Hematopoietic multipotent progenitor cell treated with erythropoietin and hydrocortisone succinate and interleukin-3 and kit ligand, for 17 days (in vitro differentiated cells): ENCODE data around the gene SELENOM.
"Not testable (repeated sequence)": the region's sequence is repeated elsewhere in the genome, so short reads cannot be mapped to it uniquely, and the experiment has no call there.

Experiments
- DNase-seq: peaks from one replicate; pipeline ENCODE4 v3.0.0-alpha.2; 2015; ENCODE audit warnings: low spot score

SELENOM gene

DNA sequence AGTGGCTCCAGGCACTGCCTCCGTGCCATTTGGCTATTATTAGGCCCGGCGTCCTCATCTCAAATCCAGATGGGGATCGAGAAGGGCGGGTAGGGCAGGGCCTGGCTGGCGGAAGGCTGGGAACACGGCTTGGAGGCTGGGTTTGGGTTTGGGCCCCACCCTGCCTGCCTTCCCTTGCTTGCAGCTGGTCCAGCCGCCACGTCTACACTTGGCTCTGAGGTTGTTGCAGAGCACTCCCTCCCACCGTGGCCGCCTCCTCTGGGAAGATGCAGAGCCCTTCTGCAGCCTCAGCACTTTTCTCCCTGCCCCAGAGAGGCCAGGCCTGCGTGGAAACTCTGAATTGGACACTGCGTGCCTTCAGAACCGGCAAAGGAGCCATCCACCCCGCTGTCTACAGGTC is 31.4 kb downstream of the SELENOM start:
- DNase-seq = no peak

DNA sequence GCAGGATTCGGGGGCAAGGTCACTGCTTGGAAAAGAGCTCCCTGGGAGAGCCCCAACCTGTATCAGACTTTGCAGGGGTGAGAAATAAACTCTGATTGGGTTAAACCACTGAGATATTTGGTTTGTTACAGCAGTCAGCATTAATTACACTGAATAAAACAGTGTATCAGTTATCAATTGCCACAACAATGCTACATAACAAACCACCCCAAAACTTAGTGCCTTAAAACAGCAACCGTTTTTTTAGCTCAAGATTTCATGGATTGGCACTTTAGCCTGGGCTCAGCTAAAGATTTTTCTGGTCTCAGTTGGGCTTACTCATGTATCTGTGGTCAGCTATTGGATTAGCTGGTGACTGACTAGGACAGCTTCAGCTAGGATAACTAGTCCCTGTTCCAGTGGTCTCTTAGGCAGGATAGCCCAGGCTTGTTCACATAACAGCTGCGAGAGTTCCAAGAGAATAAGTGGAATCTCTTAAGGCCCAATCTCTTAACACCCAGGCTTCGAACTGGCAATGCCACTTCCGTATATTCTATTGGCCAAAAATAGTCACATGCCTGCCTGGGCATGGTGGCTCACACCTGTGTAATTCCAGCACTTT is 33.7 kb downstream of the SELENOM start:
- not testable (repeated sequence) for DNase-seq

DNA sequence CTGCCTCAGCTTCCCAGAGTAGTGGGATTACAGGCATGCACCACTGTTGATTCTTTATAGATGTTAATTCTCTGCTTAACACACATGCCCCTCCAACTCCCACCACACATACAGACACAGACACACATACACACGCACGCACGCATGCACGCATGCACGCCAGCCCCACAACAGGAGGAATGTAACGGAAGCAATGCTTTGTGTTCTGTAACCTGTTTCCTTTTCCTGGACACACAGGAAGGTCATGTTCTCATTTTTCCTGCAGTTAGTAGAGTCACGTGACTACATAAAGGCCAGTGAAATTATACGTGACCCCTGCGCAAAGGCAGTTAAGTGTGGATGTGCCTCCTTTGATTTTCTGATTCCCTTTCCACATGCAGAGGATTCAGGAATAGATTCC is 34.2 kb downstream of the SELENOM start:
- not testable (repeated sequence) for DNase-seq

DNA sequence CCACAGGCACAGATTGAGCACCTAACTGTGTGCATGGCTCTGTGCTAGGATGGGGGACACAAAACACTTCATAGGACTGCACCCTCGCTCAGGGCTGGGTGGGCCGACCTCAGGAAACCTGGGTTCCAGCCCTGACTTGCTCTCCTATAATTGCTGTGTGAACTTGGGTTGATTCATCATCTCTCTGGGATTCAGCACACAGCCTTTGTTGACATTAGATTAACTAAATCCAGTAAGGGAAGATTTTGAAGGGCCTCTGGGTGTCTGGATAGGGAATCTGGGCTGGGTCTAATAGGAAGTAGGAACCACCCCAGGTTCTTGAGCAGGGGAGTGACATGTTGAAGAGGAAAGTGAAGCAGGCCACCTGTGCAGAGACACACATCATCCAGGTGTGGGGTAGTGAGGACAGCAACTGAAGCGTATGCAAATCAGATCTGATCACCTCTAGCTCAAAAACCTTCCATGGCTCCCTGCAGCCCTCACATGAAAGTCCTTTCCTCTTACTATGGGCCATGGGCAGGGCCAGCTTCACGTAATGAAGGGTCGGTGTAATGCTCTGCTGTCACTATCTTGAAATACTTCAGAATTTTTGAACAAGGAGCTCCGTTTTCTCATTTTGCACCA is 37.6 kb downstream of the SELENOM start:
- DNase-seq = not testable (repeated sequence)

DNA sequence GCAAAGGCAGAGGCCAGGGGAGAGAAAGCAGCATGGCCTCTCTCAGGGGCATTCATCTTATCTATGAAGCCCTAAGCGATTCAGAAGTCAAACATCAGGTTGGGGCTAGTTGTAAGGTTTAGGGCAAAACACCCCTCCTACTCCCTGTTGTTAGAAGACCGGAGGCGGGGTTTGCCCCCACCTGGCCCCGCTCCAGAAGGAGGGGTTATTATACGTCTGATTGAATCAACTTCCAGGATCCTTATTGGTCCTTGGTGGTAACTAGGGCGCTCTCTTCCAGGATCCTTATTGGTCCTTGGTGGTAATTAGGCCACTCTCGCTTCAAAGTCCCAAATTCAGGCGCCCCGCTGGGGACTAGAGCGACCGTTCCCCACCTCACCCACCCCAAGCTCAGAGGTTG is 38.4 kb downstream of the SELENOM start:
- no peak for DNase-seq

DNA sequence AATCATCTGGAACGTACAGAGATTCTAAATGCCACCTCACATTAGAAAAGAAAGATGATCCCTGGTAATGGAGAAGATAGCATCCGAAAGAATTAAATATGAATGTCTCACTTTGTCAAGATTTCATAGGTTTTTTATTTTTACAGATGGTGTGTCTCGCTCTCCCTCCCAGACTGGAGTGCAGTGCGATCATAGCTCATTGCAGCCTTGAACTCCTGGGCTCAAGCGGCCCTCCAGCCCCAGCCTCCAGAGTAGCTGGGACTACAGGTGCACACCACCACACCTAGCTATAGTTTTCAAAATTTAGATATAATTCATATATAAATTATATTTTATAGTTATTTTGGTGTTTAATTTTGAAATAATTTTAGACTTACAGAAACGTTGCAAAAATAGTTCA is 43.0 kb downstream of the SELENOM start:
- DNase-seq = no peak

DNA sequence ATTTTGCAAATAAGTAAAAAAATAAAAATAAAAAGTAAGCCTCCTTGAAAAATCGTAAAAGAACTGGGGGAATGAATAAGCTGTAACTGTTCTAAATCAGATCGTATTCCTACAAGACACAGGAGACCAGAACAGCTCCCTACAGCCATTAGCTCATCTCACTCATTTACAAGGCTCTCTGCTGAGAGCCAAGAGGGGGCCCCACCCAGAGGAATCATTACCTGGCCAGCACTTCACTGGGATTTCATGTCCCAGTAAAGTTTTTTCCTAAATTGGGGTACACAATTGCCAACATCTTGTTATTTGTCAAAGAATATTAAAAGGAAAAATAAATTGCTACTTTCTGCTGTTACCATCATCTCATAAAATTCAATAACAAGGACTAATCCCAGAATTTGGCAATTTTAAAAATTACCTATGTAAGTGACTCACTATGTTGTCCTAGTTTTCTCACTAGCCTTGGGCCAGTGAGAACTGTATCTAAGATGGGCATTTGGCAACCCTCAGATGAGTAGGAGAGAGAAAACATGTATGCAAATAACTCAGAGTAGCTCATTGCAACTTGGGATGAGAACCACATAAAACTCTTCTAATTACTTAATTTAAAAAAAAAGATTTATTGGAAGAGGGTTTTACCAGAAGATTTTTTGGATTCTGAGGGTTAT is 44.7 kb downstream of the SELENOM start:
- DNase-seq = no peak

DNA sequence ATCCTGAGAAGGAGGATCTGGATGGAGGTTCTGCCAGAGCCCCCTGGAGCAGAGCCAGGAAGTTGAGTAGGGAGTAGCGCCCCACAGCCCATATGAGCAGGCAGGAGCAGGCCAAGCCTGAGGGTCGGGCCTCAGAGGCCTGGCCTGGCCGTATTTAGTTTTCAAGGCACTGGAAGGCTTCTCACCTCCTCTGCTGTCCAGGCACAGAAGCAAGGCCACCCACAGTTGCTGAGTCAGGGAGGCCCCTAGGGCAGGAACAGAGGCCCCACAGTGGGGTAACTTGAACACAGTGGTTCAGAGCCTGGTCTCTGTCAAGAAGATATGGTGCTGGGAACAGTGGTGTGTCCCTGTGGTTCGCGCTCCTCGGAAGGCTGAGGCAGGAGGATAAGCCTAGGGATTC is 47.7 kb downstream of the SELENOM start:
- DNase-seq = not testable (repeated sequence)

DNA sequence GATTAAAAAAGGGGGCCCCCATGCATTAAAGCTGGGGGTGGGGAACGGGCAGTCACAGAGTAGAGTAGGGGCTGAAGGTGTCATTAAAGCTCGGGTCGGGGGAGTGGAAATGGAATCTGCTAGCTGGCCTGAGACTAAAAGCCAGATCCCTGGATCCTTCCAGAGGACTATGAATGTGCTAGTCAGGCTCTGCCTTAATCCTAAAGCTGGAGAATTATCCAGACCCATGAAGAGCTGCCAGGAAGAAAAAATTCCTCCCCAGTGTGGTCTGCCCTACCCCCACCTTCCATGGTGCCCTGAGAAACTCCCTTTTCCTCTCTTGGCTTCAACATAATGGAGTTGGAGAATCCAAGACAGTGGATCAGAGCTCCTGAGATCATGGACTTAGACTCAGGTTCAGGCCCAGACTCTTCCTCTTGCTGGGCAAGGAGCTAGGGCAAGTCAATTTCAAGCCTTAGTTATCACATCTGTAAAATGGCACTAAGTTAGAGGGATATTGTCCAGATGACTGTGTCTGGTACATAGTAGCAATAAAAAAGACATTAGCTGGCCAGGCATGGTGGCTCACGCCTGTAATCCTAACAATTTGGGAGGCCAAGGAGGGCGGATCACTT is 50.3 kb downstream of the SELENOM start:
- DNase-seq = no peak

DNA sequence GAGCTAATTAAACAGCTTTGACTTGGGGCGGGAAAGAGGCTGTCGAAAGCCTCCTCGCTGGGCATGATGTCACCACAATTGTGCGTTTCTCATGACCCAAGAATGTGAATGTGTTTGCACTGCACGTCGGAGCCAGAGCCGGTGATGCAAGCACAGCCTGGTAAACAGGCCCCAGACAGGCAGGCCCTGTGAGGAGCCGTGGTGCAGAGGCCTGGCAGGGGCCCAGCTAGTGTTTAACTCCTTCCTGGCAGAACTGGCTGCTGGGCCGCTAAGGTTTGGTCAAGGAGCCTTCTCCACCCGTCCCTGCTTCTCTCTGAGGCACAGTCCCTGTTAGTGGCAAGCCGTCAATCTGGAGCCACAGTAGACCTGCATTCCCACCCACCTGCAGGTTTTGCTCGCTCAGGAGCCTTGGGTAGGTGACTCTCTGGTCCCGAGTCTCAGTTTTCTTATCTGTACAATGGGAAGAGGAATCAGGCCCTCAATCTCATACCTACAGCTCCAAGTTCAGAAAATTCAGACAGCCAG is 51.7 kb downstream of the SELENOM start:
- no peak for DNase-seq

DNA sequence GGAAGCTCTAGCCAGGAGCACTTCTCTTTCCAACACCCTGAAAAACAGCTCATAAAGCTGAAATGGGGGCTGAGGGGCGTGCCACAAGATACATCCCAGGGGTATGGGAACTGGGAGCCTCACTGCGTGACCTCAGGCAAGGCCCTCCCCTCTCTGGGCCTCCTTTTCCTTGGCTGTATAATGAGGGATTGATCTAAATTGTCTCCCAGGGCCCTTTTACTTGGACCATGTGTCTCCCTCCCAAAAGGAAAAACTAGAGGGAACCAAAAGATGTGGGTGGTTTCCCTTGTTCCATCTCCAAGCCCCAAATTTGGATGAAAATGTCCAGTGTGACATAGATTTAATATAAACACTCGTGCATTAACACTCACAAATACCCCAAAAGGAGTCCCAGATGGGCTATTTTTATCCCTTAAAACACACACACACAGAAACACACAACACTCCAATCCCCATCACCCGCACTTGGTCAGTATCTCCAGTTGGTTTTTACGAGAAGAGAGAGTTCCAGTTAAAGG is 52.2 kb downstream of the SELENOM start:
- no peak for DNase-seq
